HEK293 (cell line): ENCODE measurements around the gene TAS1R3.

Experiments
- CTCF ChIA-PET: fragments of 350-600 bp; formaldehyde crosslinking; extraction: SDS; loops from one replicate; lab custom pipeline; 2021; ENCODE audit warnings: antibody characterized with exemption; lab: Yijun Ruan, JAX
- POLR2A ChIA-PET: fragments of 300-600 bp; formaldehyde crosslinking; extraction: SDS; loops from one replicate; lab custom pipeline; 2020; ENCODE audit warnings: antibody characterized with exemption, inconsistent platforms; lab: Yijun Ruan, JAX
- H3K27ac ChIP-seq: fragments of 200-500 bp; sonication (Bioruptor generic); 2 replicates; pipeline ENCODE4 v1.5.1; 2014; ENCODE audit warnings: low read depth, low read length, control low read depth, inconsistent platforms; ENCODE audit errors: extremely low read depth
- H3K36me3 ChIP-seq, 2 experiments: fragments of 200-500 bp in 1 of 2; sonication (Bioruptor generic) in 1 of 2; 1 replicate in 1 of 2; 2 replicates in 1 of 2; pipeline ENCODE4 v1.5.1; 2014 to 2017; ENCODE audit warnings: inconsistent platforms in 2 of 2, low read length in 2 of 2; ENCODE audit not compliant: control insufficient read depth in 2 of 2, insufficient read depth in 1 of 2
- H3K4me1 ChIP-seq: fragments of 200-500 bp; sonication (Bioruptor generic); 2 replicates; pipeline ENCODE4 v1.5.1; 2014; ENCODE audit warnings: mild to moderate bottlenecking, low read length, inconsistent platforms; ENCODE audit not compliant: control insufficient read depth, insufficient read depth
- H3K4me3 ChIP-seq: 2 replicates; pipeline ENCODE4 v1.5.1; 2011; ENCODE audit warnings: low read depth, mild to moderate bottlenecking, control low read depth, low read length, moderate library complexity
- H3K9me3 ChIP-seq: fragments of 200-500 bp; sonication (Bioruptor generic); 2 replicates; pipeline ENCODE4 v1.5.1; 2014; ENCODE audit warnings: low read depth, low read length, inconsistent platforms; ENCODE audit not compliant: control insufficient read depth, insufficient read depth
- BCL6B ChIP-seq: fragments of 450-650 bp; formaldehyde crosslinking; IDR thresholded peaks from 2 replicates; pipeline ENCODE4 v1.5.1; 2017; ENCODE audit warnings: missing biosample characterization, missing genetic modification characterization
- CTCF ChIP-seq: fragments of 450-650 bp; formaldehyde crosslinking; IDR thresholded peaks from 2 replicates; pipeline ENCODE4 v1.5.1; 2016; ENCODE audit warnings: missing biosample characterization, missing genetic modification characterization
- EGR2 ChIP-seq: fragments of 450-650 bp; formaldehyde crosslinking; IDR thresholded peaks from 2 replicates; pipeline ENCODE4 v1.5.1; 2016; ENCODE audit warnings: low read depth, missing biosample characterization, missing genetic modification characterization
- HIC1 ChIP-seq: fragments of 450-650 bp; formaldehyde crosslinking; IDR thresholded peaks from 2 replicates; pipeline ENCODE4 v1.5.1; 2016; ENCODE audit warnings: missing biosample characterization, missing genetic modification characterization
- KLF17 ChIP-seq: fragments of 450-650 bp; formaldehyde crosslinking; IDR thresholded peaks from 2 replicates; pipeline ENCODE4 v1.5.1; 2016; ENCODE audit warnings: missing biosample characterization, missing genetic modification characterization
- SP7 ChIP-seq: fragments of 450-650 bp; formaldehyde crosslinking; IDR thresholded peaks from 2 replicates; pipeline ENCODE4 v1.5.1; 2016; ENCODE audit warnings: missing biosample characterization, missing genetic modification characterization
- ZNF10 ChIP-seq: fragments of 450-650 bp; formaldehyde crosslinking; IDR thresholded peaks from 2 replicates; pipeline ENCODE4 v1.5.1; 2017; ENCODE audit warnings: missing biosample characterization, missing genetic modification characterization
- ZNF138 ChIP-seq: fragments of 450-650 bp; formaldehyde crosslinking; IDR thresholded peaks from 2 replicates; pipeline ENCODE4 v1.5.1; 2016; ENCODE audit warnings: missing biosample characterization, missing genetic modification characterization, borderline replicate concordance
- ZNF146 ChIP-seq: fragments of 450-650 bp; formaldehyde crosslinking; IDR thresholded peaks from 2 replicates; pipeline ENCODE4 v1.5.1; 2016; ENCODE audit warnings: missing biosample characterization, missing genetic modification characterization
- ZNF16 ChIP-seq: fragments of 450-650 bp; formaldehyde crosslinking; IDR thresholded peaks from 2 replicates; pipeline ENCODE4 v1.5.1; 2016; ENCODE audit warnings: low read depth, missing biosample characterization, missing genetic modification characterization
- ZNF292 ChIP-seq: fragments of 450-650 bp; formaldehyde crosslinking; IDR thresholded peaks from 2 replicates; pipeline ENCODE4 v1.5.1; 2016; ENCODE audit warnings: low read depth, missing biosample characterization, missing genetic modification characterization, borderline replicate concordance
- ZNF398 ChIP-seq: fragments of 450-650 bp; formaldehyde crosslinking; IDR thresholded peaks from 2 replicates; pipeline ENCODE4 v1.5.1; 2017; ENCODE audit warnings: missing biosample characterization, missing genetic modification characterization
- ZNF513 ChIP-seq: fragments of 450-650 bp; IDR thresholded peaks from 2 replicates; pipeline ENCODE4 v1.5.1; 2018; ENCODE audit warnings: missing biosample characterization, missing genetic modification characterization
- ZNF530 ChIP-seq: fragments of 450-650 bp; formaldehyde crosslinking; IDR thresholded peaks from 2 replicates; pipeline ENCODE4 v1.5.1; 2016; ENCODE audit warnings: low read depth, missing biosample characterization, missing genetic modification characterization
- ZNF558 ChIP-seq: fragments of 450-650 bp; formaldehyde crosslinking; IDR thresholded peaks from 2 replicates; pipeline ENCODE4 v1.5.1; 2016; ENCODE audit warnings: missing biosample characterization, missing genetic modification characterization
- ZNF623 ChIP-seq: fragments of 450-650 bp; formaldehyde crosslinking; IDR thresholded peaks from 2 replicates; pipeline ENCODE4 v1.5.1; 2016; ENCODE audit warnings: missing biosample characterization, missing genetic modification characterization
- ZNF629 ChIP-seq: fragments of 450-650 bp; formaldehyde crosslinking; IDR thresholded peaks from 2 replicates; pipeline ENCODE4 v1.5.1; 2017; ENCODE audit warnings: missing biosample characterization, missing genetic modification characterization
- ZNF654 ChIP-seq: fragments of 450-650 bp; formaldehyde crosslinking; IDR thresholded peaks from 2 replicates; pipeline ENCODE4 v1.5.1; 2016; ENCODE audit warnings: low read depth, missing biosample characterization, missing genetic modification characterization
- ZNF785 ChIP-seq: fragments of 450-650 bp; formaldehyde crosslinking; IDR thresholded peaks from 2 replicates; pipeline ENCODE4 v1.5.1; 2016; ENCODE audit warnings: missing biosample characterization, missing genetic modification characterization

TAS1R3 gene

GRCh38 chr1:1371746-1372711 lies 40.9 kb downstream of the TAS1R3 start (continued):
- no peak for TF ChIP-seq KLF17 (tag by site-specific recombination)
- no peak for TF ChIP-seq BCL6B (tag by site-specific recombination)
- TF ChIP-seq ZNF654 (tag by site-specific recombination), result no peak
- TF ChIP-seq ZNF398 (tag by site-specific recombination), result no peak
- peak; percentile 77 for TF ChIP-seq CTCF
- no peak for TF ChIP-seq ZNF513 (tag by site-specific recombination)
- no peak for TF ChIP-seq ZNF292 (tag by site-specific recombination)
- no peak for TF ChIP-seq ZNF16 (tag by site-specific recombination)
- no peak for TF ChIP-seq ZNF623 (tag by site-specific recombination)
- no peak for TF ChIP-seq ZNF146
- no peak for TF ChIP-seq ZNF530 (tag by site-specific recombination)
- TF ChIP-seq ZNF10 (tag by site-specific recombination), result no peak
- TF ChIP-seq ZNF785, result no peak
- TF ChIP-seq ZNF138 (tag by site-specific recombination), result no peak
- no peak for TF ChIP-seq ZNF558 (tag by site-specific recombination)
- peak; percentile 32; the same call in 1 of the 2 replicates for TF ChIP-seq SP7 (tag by site-specific recombination)

- TF ChIP-seq EGR2 (tag by site-specific recombination) (no peak), ZNF629 (tag by site-specific recombination) (no peak), HIC1 (peak; percentile 21; the same call in 1 of the 2 replicates), KLF17 (tag by site-specific recombination) (no peak)
- Histone ChIP-seq H3K9me3 (no peaks in the 10 kb centered on the region), H3K4me1 (peaks cover 4% of the 10 kb centered on the region; the same call in 1 of the 2 replicates), H3K27ac (no peak overlapping the region; the same call in 1 of the 2 replicates), H3K36me3 (peaks cover 0 to 44% of the 10 kb centered on the region in 2 experiments; a peak in 2 of 3 replicates), H3K4me3 (no peak overlapping the region; the same call in 1 of the 2 replicates)
- ChIA-PET CTCF (interaction anchor here (0.7 to 2.8 kb wide), 8 partner anchors 13 to 68 kb away, joined by 3 to 18 read pairs (median 4); no protein-coding TSS in a partner anchor), POLR2A (interaction anchor here (1.2 kb wide), 1 partner anchor 26 kb away, joined by 3 read pairs; the partner anchor contains the start of gene CCNL2)
Measured at GRCh38 chr1:1373051-1373814, 42.2 kb downstream of the TAS1R3 start.
